Colonic mucosa (tissue), 4 donors: ENCODE data around the gene DLG2. TPM values are rescaled to one million over a fixed set of nuclear protein-coding genes. Genes with fewer than 3 reads are reported as not detected.
A peak's percentile ranks its signal among the peaks of the same experiment; 100 is the strongest.

Experiments
- DNase-seq: peaks from one replicate; pipeline ENCODE4 v3.0.0-alpha.2; 2020
- H3K27ac ChIP-seq: fragments of 200-600 bp; one replicate; pipeline ENCODE4 v1.8.0; 2021
- H3K27me3 ChIP-seq: fragments of 200-600 bp; one replicate; pipeline ENCODE4 v1.8.0; 2021
- H3K36me3 ChIP-seq: fragments of 200-600 bp; one replicate; pipeline ENCODE4 v1.8.0; 2021
- H3K4me1 ChIP-seq: fragments of 200-600 bp; one replicate; pipeline ENCODE4 v1.8.0; 2021; ENCODE audit warnings: mild to moderate bottlenecking
- H3K4me3 ChIP-seq: fragments of 200-600 bp; one replicate; pipeline ENCODE4 v1.8.0; 2021
- H3K9ac ChIP-seq, 2 donors: one replicate each; pipeline ENCODE4 v1.7.0; 2013; ENCODE audit warnings: control low read depth in 2 of 2, low read depth in 2 of 2, low read length in 2 of 2
- H3K9me3 ChIP-seq: fragments of 200-600 bp; one replicate; pipeline ENCODE4 v1.8.0; 2021
- intact Hi-C: fragments of 100-400 bp; cut with DNase I; formaldehyde crosslinking; loops from one replicate; pipeline ENCODE4 v1.14.1; 2022
- total RNA-seq, 2 donors: library from RNA; stranded (reverse); fragmentation: NEBNext Ultra II Directional in 1 of 2; extraction: Animal tissue kit (Norgen Biotek cat#: 25700) in 1 of 2; gene quantifications; one replicate each; pipeline ENCODE4 v1.2.1, GENCODE V29; 2021
- TF ChIP-seq, protein P1 (sequence below): fragments of 200-600 bp; IDR thresholded peaks from one replicate; pipeline ENCODE4 v1.8.0; 2022; ENCODE audit warnings: antibody characterized with exemption, mild to moderate bottlenecking
- donor health status: healthy.
- donor health status: DM: no; HTN: no; CAD: no.
- donor health status: DM: no; HTN: no; CAD: no.

DLG2 gene
- total RNA-seq, 2 donors from 2014 or later: 1.4 to 3.3 TPM

DNA sequence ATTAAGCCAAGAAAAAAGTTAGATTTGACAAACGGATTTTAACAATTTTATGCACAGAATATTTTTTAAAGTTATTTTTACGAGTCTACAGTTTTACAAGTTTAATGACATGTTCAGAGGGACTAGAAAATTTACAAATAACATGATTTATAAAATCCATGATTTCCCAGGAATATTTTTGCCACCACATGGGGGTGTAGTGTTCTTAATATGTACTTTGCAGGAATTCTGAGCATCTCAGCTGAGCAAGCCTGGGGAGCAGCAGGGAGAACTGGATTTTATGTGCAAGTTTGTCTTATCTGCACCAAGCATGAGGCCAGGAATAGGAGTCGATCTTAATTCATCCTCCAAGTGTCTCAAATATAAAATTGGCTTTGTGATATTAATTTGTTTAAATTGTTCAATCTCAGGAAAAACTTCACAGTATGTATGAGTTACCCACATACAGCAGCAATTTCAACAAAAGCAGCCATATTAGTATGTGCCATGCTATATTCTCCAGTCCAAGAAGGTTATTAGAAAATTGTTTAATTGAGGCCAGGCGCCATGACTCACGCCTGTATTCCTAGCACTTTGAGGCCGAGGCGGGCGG lies 826.3 kb downstream of the DLG2 start:
- no peaks in the 10 kb centered on the region for H3K27me3 ChIP-seq
- H3K9me3 ChIP-seq: no peaks in the 10 kb centered on the region
- DNase-seq: no peak
- no peaks in the 10 kb centered on the region for H3K36me3 ChIP-seq
- no peaks in the 10 kb centered on the region for H3K4me1 ChIP-seq
- H3K9ac ChIP-seq: no peak overlapping the region
- intact Hi-C loops: no loop called here
- H3K27ac ChIP-seq: no peak overlapping the region
- TF ChIP-seq, protein P1, sequence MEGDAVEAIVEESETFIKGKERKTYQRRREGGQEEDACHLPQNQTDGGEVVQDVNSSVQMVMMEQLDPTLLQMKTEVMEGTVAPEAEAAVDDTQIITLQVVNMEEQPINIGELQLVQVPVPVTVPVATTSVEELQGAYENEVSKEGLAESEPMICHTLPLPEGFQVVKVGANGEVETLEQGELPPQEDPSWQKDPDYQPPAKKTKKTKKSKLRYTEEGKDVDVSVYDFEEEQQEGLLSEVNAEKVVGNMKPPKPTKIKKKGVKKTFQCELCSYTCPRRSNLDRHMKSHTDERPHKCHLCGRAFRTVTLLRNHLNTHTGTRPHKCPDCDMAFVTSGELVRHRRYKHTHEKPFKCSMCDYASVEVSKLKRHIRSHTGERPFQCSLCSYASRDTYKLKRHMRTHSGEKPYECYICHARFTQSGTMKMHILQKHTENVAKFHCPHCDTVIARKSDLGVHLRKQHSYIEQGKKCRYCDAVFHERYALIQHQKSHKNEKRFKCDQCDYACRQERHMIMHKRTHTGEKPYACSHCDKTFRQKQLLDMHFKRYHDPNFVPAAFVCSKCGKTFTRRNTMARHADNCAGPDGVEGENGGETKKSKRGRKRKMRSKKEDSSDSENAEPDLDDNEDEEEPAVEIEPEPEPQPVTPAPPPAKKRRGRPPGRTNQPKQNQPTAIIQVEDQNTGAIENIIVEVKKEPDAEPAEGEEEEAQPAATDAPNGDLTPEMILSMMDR: peak; percentile 23
- no peak overlapping the region for H3K4me3 ChIP-seq

DNA sequence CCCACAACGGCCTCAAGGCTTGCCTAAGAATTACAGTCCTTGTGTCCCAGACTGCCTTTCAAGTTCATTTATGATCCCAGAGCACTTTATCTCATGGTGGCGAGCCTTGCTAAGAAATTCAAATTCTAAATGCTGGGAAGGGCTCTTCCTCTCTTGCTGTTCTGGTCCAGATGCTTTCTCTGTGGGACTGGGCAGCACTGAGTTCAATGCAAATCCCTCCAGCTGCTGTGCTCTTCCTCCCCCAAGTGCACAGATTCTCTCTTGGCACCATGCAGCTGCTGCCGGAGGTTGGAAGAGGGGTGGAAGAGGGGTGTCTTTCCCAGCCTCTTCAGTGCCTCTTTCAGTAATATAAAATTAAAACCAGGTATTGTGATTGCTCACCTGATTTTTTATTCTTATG lies 828.0 kb downstream of the DLG2 start:
- Histone ChIP-seq H3K4me1 (no peaks in the 10 kb centered on the region), H3K4me3 (no peak overlapping the region), H3K9ac (no peak overlapping the region), H3K27ac (no peak overlapping the region), H3K27me3 (no peaks in the 10 kb centered on the region), H3K9me3 (no peaks in the 10 kb centered on the region), H3K36me3 (no peaks in the 10 kb centered on the region)
- TF ChIP-seq, protein P1: no peak
- intact Hi-C loops: loop anchor here (10.0 kb wide), 1 partner anchor 196 kb away; no protein-coding TSS in a partner anchor
- no peak for DNase-seq

DNA sequence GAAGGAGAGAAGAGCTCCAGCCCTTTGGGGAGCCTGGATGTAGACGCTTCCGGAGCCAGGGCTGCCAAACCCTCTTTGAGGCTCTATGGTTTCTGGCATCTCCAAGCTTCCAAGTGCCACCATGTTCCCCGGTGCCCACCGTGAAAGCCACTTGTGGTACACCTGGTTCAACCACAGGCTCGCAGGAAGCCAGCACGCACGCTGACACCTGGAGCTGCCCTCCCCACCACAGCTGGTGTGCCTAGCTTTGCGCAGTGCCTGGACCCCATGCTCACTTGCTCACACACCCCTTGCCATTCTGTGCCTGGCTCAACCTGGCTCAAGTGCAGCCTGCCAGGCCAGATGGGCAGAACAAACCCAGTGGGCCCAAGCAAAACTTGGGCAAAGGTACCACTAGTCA lies 831.4 kb downstream of the DLG2 start:
- no peaks in the 10 kb centered on the region for H3K27me3 ChIP-seq
- H3K9ac ChIP-seq: no peak overlapping the region
- no peak overlapping the region for H3K27ac ChIP-seq
- DNase-seq: no peak
- no peaks in the 10 kb centered on the region for H3K4me1 ChIP-seq
- no peaks in the 10 kb centered on the region for H3K36me3 ChIP-seq
- no peaks in the 10 kb centered on the region for H3K9me3 ChIP-seq
- no peak overlapping the region for H3K4me3 ChIP-seq
- intact Hi-C loops: loop anchor here (10.0 kb wide), 1 partner anchor 199 kb away; no protein-coding TSS in a partner anchor
- TF ChIP-seq, protein P1: no peak

DNA sequence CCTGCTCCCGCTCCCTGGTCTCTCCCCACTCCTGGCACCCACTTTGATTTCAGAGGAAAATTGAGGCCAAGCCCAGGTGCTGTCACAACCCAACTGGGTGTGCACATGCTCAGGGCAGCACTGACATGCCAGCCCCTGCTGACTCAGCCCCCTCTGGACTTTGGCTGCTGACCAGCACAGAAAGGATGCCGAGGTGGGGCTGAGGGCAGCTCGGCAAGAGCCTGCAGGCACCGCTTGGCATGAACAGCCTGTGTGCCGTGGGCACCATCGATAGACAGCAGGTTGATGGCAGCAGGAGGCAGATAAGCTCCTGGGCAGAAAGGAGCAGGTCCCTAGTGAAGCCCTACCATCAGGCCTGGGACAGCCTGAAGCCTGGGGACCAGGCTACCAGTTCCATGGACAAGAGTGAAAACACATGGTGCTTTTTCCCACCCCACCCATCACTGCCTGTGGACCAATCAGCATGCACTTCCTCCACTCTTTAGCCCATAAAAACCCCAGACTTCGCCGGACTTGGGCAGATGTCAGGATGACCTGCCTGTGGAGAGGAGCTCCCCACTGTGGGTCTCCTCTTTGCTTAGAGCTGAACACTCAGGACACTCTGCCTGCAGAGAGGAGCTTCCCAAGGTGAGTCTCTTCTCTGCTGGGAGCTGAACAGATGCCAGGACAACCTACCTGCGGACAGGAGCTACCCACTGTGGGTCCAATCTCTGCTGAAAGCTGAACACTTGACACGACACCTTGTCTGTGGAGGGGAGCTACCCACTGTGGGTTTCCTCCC lies 832.3 kb downstream of the DLG2 start:
- Histone ChIP-seq H3K36me3 (no peaks in the 10 kb centered on the region), H3K4me3 (no peak overlapping the region), H3K9ac (no peak overlapping the region), H3K27ac (no peak overlapping the region), H3K4me1 (no peaks in the 10 kb centered on the region), H3K9me3 (no peaks in the 10 kb centered on the region), H3K27me3 (no peaks in the 10 kb centered on the region)
- intact Hi-C loops: loop anchor here (10.0 kb wide), 1 partner anchor 200 kb away; no protein-coding TSS in a partner anchor
- no peak for DNase-seq
- TF ChIP-seq, protein P1: no peak

DNA sequence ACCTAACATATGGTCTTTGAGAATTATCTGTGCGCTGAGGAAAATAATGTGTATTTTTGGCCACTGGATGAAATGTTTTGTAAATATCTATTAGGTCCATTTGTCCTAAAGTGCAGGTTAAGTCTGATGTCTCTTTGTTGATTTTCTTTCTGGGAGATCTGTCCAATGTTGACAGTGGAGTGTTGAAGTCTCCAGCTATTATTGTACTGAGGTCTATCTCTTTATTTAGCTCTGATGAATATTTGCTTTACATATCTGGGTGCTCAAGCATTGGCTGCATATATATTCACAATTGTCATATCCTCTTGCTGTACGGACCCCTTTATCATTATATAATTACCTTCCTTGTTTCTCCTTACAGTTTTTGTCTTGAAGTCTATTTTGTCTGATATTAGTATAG lies 833.8 kb downstream of the DLG2 start:
- Histone ChIP-seq H3K27ac (no peak overlapping the region), H3K9me3 (no peaks in the 10 kb centered on the region), H3K36me3 (no peaks in the 10 kb centered on the region), H3K9ac (no peak overlapping the region), H3K4me3 (no peak overlapping the region), H3K27me3 (no peaks in the 10 kb centered on the region), H3K4me1 (no peaks in the 10 kb centered on the region)
- TF ChIP-seq, protein P1: no peak
- intact Hi-C loops: loop anchor here (10.0 kb wide), 1 partner anchor 201 kb away; no protein-coding TSS in a partner anchor
- no peak for DNase-seq
